GM12865 (cell line): ENCODE measurements around the gene PLEKHA8.

Source experiments
- DNase-seq: peaks from one replicate; pipeline ENCODE4 v3.0.0; 2010; ENCODE audit warnings: low read depth
- H3K4me3 ChIP-seq: 2 replicates; pipeline ENCODE4 v1.5.1; 2011; ENCODE audit warnings: mild to moderate bottlenecking, low read depth, low read length, control low read depth
- CTCF ChIP-seq: IDR thresholded peaks from 2 replicates; pipeline ENCODE4 v1.5.1; 2011; ENCODE audit warnings: low read length, control low read depth, low read depth, inconsistent platforms; ENCODE audit not compliant: insufficient read depth; ENCODE audit errors: missing control alignments

Gene PLEKHA8

DNA sequence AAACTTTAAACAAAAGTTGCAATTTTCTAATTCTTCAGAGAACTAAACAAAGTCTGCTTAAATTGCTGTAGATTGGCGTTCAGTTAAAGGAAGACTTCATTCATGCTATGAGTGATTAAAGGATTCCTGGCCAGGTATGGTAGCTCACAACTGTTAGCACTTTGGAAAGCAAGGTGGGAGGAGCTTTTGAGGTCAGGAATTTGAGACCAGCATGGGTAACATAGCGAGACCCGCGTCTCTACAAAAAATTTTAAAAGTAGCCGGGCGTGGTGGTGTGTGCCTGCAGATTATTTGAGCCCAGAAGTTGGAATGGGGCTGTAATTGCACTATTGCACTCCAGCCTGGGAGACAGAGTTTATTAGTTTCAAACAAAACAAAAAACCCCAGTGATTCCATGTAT is 25.1 kb upstream of the PLEKHA8 start:
- no peak for DNase-seq
- TF ChIP-seq CTCF = no peak
- H3K4me3 ChIP-seq = no peak overlapping the region

GRCh38 chr7:30005464-30005863 is 22.7 kb upstream of the PLEKHA8 start:
- no peak for TF ChIP-seq CTCF
- H3K4me3 ChIP-seq = no peak overlapping the region
- DNase-seq = no peak

- TF ChIP-seq CTCF = no peak
- no peak for DNase-seq
- H3K4me3 ChIP-seq = no peak overlapping the region
These were observed 18.2 kb upstream of the PLEKHA8 start for GRCh38 chr7:30010021-30010420.

- DNase-seq = no peak
- H3K4me3 ChIP-seq = no peak overlapping the region
- TF ChIP-seq CTCF = no peak
These were observed 15.5 kb upstream of the PLEKHA8 start for GRCh38 chr7:30012757-30013156.

- TF ChIP-seq CTCF = no peak
- DNase-seq = no peak
These were observed 9.8 kb upstream of the PLEKHA8 start for GRCh38 chr7:30018451-30018850.

DNA sequence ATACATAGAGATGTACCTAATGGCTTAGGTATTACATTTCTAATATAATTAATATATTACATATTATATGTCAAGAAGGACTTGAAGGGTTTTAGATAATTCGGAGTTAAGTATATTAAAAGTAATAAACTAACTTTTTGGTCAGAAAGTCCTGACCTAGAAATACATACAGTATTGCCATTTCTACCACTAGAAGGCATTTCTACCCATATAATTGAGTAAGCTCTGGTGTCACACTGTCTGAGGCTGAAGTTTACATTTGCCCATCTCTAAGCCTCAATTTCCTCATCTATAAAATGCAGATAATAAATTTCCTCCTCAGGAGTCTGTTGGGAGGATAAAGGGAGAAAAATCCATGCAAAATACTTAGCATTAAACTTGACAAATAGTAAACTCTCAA is 8.8 kb upstream of the PLEKHA8 start:
- TF ChIP-seq CTCF = no peak
- no peak for DNase-seq
- no peak overlapping the region for H3K4me3 ChIP-seq

More at GRCh38 chr7:30018451-30018850, 9.8 kb upstream of the PLEKHA8 start:
- H3K4me3 ChIP-seq = no peak overlapping the region

DNA sequence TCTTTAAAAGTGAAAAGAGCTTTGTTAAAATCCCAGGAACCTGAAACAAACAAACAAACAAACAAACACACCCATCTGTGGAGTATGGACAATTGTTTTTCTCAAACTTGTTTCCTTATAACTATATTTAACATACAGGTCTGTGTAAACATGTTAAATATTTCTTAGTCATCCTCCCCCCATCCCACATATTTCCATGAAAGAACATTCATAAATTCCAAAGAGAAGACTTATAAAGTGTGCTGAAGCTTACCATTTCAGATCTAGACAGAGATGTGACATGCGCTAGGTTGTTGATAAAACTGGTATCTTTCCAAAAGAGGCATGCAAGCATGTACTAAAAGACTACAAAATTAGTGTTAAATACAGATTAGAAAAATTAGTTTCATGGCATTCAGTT is 8.3 kb upstream of the PLEKHA8 start:
- DNase-seq = no peak
- H3K4me3 ChIP-seq = no peak overlapping the region
- no peak for TF ChIP-seq CTCF
